ENCODE measurements around the gene SLC34A3.
"Not testable (repeated sequence)": the region's sequence is repeated elsewhere in the genome, so short reads cannot be mapped to it uniquely, and the experiment has no call there.

SLC34A3 gene

DNA sequence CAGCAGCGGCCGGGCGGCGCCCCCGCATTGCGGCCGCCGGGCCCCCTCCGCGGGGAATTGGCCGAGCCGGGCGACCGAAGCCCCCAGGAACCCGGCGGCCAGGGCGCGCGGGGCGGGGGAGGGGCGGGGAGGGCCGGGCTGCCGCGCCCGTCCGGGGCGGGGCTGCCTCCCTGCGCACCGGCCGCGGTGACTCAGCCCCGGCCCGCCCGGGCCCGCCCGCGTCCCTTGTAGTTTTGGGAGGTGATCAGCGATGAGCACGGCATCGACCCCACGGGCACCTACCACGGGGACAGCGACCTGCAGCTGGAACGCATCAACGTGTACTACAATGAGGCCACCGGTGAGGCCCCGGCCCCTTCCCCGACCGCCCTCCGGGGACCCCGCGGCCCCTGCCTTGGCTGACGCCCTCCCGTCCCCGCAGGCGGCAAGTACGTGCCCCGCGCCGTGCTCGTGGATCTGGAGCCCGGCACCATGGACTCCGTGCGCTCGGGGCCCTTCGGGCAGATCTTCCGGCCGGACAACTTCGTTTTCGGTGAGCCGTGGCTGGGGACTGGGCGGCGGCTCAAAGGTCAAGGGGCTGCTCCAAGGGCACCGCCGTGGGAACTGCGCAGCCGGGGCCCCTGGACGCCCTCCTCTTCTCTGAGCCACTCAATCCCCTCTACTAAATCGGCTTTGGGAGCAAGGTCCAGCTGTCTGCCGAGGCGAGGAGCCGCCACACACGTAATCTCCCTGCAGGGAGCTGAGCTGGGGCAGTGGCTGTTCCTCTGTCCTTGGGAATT is 11.0 kb downstream of the SLC34A3 start:
- peak; percentile 55 to 63 for DNase-seq (ENCODE audit: low read depth in 2 of 2)

DNA sequence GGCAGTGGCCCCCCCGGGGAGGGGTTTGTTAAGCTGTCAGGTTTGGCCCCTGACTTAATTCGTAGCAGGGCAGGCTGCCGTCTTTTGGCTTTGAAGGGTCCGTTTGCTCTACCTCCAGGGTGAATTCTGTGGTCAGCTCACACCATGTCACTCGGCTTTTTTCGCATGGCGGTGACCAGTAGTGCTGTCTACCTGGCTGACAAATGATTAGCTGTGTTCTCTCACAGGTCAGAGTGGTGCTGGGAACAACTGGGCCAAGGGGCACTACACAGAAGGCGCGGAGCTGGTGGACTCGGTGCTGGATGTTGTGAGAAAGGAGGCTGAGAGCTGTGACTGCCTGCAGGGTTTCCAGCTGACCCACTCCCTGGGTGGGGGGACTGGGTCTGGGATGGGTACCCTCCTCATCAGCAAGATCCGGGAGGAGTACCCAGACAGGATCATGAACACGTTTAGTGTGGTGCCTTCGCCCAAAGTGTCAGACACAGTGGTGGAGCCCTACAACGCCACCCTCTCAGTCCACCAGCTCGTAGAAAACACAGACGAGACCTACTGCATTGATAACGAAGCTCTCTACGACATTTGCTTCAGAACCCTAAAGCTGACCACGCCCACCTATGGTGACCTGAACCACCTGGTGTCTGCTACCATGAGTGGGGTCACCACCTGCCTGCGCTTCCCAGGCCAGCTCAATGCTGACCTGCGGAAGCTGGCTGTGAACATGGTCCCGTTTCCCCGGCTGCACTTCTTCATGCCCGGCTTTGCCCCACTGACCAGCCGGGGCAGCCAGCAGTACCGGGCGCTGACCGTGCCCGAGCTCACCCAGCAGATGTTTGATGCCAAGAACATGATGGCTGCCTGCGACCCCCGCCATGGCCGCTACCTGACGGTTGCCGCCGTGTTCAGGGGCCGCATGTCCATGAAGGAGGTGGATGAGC is 11.8 kb downstream of the SLC34A3 start:
- no peak for DNase-seq (ENCODE audit: low read depth in 2 of 2)

- not testable (repeated sequence) for DNase-seq (ENCODE audit: low read depth in 2 of 2)
Measured at GRCh38 chr9:137243266-137243625, 12.5 kb downstream of the SLC34A3 start.

- DNase-seq (ENCODE audit: low read depth in 2 of 2), result no peak
Measured at GRCh38 chr9:137243626-137244485, 13.2 kb downstream of the SLC34A3 start.

DNA sequence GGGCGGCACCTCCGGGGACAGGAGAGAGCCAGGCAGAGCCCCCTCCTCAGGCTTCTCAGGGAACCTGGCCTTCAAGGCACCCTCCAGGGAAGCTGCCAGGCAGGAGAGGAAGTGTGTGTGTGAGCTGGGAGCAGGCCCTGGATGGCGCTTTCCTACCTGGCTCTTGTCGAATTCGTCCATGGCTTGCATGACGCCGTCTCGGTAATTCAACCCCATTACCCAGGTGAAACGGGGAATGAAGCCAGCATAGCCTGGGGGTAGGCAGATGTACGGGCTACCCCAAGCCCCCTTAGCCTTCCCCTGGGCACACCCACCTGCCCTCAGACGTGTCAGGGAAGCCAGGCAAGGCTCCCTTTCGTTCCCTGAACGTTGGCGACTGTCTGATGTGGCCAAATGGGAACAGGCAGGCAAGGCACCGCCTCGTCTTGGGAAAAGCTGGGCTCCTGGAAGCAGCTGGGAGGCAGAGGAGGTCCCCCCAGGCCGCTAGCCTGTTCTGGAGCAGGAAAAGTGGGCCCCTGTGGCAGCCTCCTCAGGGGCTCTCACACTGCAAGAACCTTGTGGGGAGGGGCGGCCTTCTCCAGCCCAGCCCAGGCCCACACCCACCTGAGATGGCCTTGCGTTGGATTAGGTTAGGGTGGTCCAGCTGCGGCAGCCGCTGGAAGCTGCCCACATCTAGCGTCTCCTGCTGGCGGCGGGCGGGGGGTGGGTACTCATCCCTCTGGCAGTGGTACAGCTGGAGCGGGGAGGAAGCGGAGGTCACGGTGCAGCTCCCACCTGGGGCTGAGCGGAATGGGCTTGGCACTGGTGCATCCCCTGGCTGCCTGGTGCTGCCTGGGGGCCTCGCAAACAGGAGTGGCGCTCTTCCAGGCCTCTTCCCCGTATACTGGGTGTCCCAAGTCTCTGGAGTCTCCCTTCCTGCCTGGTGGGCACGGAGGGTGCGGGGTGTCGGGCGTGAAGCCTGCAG is 14.1 kb downstream of the SLC34A3 start:
- no peak for DNase-seq (ENCODE audit: low read depth in 2 of 2)

- no peak for DNase-seq (ENCODE audit: low read depth in 2 of 2)
Measured at GRCh38 chr9:137245450-137246421, 15.0 kb downstream of the SLC34A3 start.

DNA sequence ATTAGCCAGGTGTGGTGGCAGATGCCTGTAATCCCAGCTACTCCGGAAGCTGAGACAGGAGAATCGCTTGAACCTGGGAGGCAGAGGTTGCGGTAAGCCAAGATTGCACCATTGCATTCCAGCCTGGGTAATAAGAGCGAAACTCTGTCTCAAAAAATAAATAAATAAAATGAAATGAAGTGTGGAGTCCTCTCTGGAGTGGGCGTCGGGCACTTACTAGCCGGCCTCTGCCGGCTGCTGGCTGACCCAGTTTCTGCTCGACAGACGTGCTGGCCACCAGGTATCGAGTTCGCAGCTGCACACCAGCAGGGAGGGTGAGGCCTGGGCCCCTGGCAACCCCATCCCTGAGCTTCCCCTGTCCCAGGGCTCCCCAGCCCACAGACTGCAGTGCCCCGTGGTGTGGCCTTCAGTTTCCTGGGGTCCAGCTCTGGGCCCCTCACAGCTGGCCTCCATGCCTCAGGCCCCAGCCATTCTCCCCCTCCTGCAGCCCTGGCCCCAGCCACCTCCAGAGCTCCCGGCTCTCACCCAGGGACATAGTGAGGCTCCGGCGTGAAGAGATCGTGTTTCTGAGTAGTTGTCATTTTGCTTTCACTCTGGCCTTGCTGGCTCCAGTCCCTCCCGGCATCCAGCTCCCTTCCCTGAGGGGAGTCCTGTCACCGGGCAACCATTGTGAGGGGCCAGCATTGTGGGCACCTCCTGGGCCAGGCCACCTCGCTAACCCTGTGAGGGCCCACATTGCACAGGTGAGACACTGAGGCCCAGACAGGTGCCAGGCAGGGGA is 16.6 kb downstream of the SLC34A3 start:
- DNase-seq (ENCODE audit: low read depth in 2 of 2), result no peak

GRCh38 chr9:137247916-137248175 is 17.1 kb downstream of the SLC34A3 start:
- no peak for DNase-seq (ENCODE audit: low read depth in 2 of 2)

GRCh38 chr9:137250329-137251193 is 19.9 kb downstream of the SLC34A3 start:
- DNase-seq (ENCODE audit: low read depth in 2 of 2), result no peak

DNA sequence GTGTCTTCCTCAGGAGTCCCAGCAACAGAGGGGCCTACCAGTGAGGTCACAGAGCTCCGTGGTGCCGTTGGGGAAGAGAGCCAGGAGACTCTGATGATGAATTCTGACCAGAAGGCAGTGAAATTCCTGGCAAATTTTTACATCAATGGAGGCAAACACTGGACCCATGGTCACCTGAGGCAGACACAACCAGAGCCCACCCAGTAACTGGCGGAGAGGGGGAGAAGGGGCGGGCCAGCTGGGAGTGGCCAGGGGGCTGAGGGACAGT is 20.4 kb downstream of the SLC34A3 start, which contains the start of gene STPG3:
TSS of gene STPG3 (plus strand) at position 93 of the 268 bp plus-strand sequence. CDS start at position 94, 1 bp downstream.
- DNase-seq (ENCODE audit: low read depth in 2 of 2), result no peak

DNA sequence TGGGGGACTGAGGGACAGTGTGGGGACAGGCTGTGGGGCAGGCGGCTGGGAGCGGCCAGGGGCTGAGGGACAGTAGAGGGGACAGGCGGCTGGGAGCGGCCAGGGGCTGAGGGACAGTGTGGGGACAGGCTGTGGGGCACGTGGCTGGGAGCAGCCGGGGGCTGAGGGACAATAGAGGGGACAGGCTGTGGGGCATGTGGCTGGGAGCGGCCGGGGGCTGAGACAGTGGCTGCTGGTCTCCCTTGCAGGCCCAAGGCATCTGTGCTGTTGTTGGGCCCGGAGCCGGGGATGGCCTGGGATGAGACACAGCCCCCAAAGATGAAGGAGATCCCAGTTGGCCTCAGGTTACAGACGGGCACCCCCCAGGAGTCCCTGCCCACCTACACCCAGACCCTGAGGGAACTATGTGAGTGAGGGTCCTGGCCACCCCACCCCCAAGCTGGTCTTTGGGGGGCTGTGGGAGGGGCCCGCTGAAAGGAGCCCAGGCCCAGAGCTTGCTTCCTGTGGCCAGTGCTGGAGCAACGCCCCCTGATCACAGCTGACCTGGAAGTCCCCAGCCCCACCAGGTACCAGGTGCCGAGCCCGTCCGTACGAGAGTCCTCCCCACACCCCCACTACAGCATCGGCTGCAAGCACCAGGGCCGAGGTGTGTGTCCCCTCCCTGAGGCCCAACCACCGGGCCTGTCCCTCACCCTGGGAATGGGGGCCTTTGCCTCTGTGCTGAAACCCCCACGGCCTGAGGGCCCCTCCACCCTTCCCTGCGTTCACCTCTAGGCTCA is 21.0 kb downstream of the SLC34A3 start:
- no peak for DNase-seq (ENCODE audit: low read depth in 2 of 2)

GRCh38 chr9:137252555-137253506 is 22.1 kb downstream of the SLC34A3 start:
- no peak for DNase-seq (ENCODE audit: low read depth in 2 of 2)

GRCh38 chr9:137253717-137254623 is 23.3 kb downstream of the SLC34A3 start:
- DNase-seq (ENCODE audit: low read depth in 2 of 2), result no peak

- DNase-seq (ENCODE audit: low read depth in 2 of 2), result peak; percentile 94 to 97
Measured at GRCh38 chr9:137254624-137255447, 24.1 kb downstream of the SLC34A3 start, which contains the start of gene NELFB. Gene NELFB, plus strand, starts transcription at chr9:137255327.

Measured in stimulated activated CD4-positive, alpha-beta T cell treated with anti-CD3 and anti-CD28 coated beads, Interleukin-4, amount 100 ng/mL, for 48 hours (primary cell).